GM12892 (cell line): ENCODE data around the gene VWA8.

Source experiments
- POLR2A ChIP-seq: IDR thresholded peaks from 2 replicates; pipeline ENCODE4 v1.6.1; 2011; ENCODE audit warnings: low read depth, low read length, control low read depth
- POLR2AphosphoS5 ChIP-seq: IDR thresholded peaks from 2 replicates; pipeline ENCODE4 v1.6.1; 2011; ENCODE audit warnings: low read depth, low read length, control low read depth
- TAF1 ChIP-seq: IDR thresholded peaks from 2 replicates; pipeline ENCODE4 v1.6.1; 2011; ENCODE audit warnings: low read depth, mild to moderate bottlenecking, control low read depth, low read length, borderline replicate concordance

GRCh38 chr13:41682001-41682400, 278.9 kb downstream of the VWA8 start:
- TF ChIP-seq POLR2AphosphoS5 (no peak), POLR2A (no peak), TAF1 (no peak)
